K562 (cell line): ENCODE measurements around the gene ANKMY2. TPM values are rescaled to one million over a fixed set of nuclear protein-coding genes. Genes with fewer than 3 reads are reported as not detected.

ENCODE experiments used
- CBX5 ChIP-seq: IDR thresholded peaks from 2 replicates; pipeline ENCODE4 v1.6.1; 2014; ENCODE audit warnings: low read depth, borderline replicate concordance
- CSDE1 ChIP-seq, 2 experiments: fragments of 450-650 bp; IDR thresholded peaks; 2 replicates each; pipeline ENCODE4 v1.6.1; 2016; ENCODE audit warnings: mild to moderate bottlenecking in 1 of 2
- KLF10 ChIP-seq: fragments of 250-450 bp; sonication (Bioruptor Pico); IDR thresholded peaks from 2 replicates; pipeline ENCODE4 v1.6.1; 2021; ENCODE audit warnings: matching md5 sums
- LEF1 ChIP-seq: fragments of 450-650 bp; IDR thresholded peaks from 2 replicates; pipeline ENCODE4 v1.6.1; 2016; ENCODE audit warnings: mild to moderate bottlenecking
- NBN ChIP-seq: fragments of 450-650 bp; IDR thresholded peaks from 2 replicates; pipeline ENCODE4 v1.6.1; 2016; ENCODE audit warnings: low read depth, mild to moderate bottlenecking
- PTRF ChIP-seq: fragments of 450-650 bp; IDR thresholded peaks from 2 replicates; pipeline ENCODE4 v1.6.1; 2016; ENCODE audit warnings: mild to moderate bottlenecking, missing genetic modification characterization, missing compliant biosample characterization
- SNRNP70 ChIP-seq: fragments of 200-400 bp; formaldehyde crosslinking; optimal IDR thresholded peaks from 2 replicates; pipeline ENCODE3; 2017; ENCODE audit warnings: low read depth, low read length
- TCFL5 ChIP-seq: fragments of 250-450 bp; sonication (Bioruptor Pico); conservative IDR thresholded peaks from 2 replicates; pipeline ENCODE4 v1.6.1; 2021; ENCODE audit warnings: mild to moderate bottlenecking, moderate library complexity, matching md5 sums
- ZNF165 ChIP-seq: fragments of 250-450 bp; sonication (Bioruptor Pico); IDR thresholded peaks from 2 replicates; pipeline ENCODE4 v1.4.0; 2020; ENCODE audit warnings: borderline replicate concordance
- ZNF644 ChIP-seq: fragments of 200-800 bp; sonication (Bioruptor generic); IDR thresholded peaks from 2 replicates; pipeline ENCODE4 v1.6.1; 2016; ENCODE audit warnings: low read depth, missing genetic modification characterization, missing compliant biosample characterization
- ZNF695 ChIP-seq: fragments of 450-650 bp; formaldehyde crosslinking; IDR thresholded peaks from 2 replicates; pipeline ENCODE4 v1.4.0; 2020; ENCODE audit warnings: mild to moderate bottlenecking, moderate library complexity
- ZNF79 ChIP-seq: fragments of 250-450 bp; sonication (Bioruptor Pico); IDR thresholded peaks from 2 replicates; pipeline ENCODE4 v1.4.0; 2020; ENCODE audit warnings: low read depth, mild to moderate bottlenecking, moderate library complexity
- polyA plus RNA-seq, 8 experiments: library from polyadenylated mRNA; depleted of rRNA in 4 of 8; stranded (reverse) in 5 of 8; unstranded in 3 of 8; fragments of >200 nt; fragmentation: Nextera tagmentation in 2 of 8; fragmentation: Illumina TruSeq in 1 of 8; extraction: Ambion mirVana in 2 of 8; extraction: Trizol in 1 of 8; gene quantifications; 2 replicates each; pipeline versions ENCODE4 v1.2.1 to v1.2.3, GENCODE V29; 2011 to 2014; ENCODE audit warnings: inconsistent platforms in 1 of 8, missing spikeins in 1 of 8
- total RNA-seq, 7 experiments: library from RNA; depleted of rRNA in 6 of 7; stranded (reverse); fragments of >200 nt in 6 of 7; fragmentation: Illumina TruSeq in 2 of 7; extraction: Trizol in 2 of 7; gene quantifications; 2 replicates each; pipeline versions ENCODE4 v1.2.1 to v1.2.3, GENCODE V29; 2011 to 2021; ENCODE audit warnings: low replicate concordance in 1 of 7
- TF ChIP-seq, protein P1 (sequence below): fragments of 250-450 bp; sonication (Bioruptor Pico); IDR thresholded peaks from 2 replicates; pipeline ENCODE4 v1.8.0; 2021; ENCODE audit warnings: moderate library complexity, mild to moderate bottlenecking, inconsistent platforms
- TF ChIP-seq, protein P2 (sequence below): fragments of 250-450 bp; sonication (Bioruptor Pico); IDR thresholded peaks from 2 replicates; pipeline ENCODE4 v1.5.0; 2021; ENCODE audit warnings: mild to moderate bottlenecking, borderline replicate concordance
- TF ChIP-seq, protein P3 (sequence below): fragments of 250-450 bp; sonication (Bioruptor Pico); IDR thresholded peaks from 2 replicates; pipeline ENCODE4 v1.4.0; 2020
- TF ChIP-seq, protein P4 (sequence below): IDR thresholded peaks from 3 replicates; pipeline ENCODE4 v1.6.1; 2011; ENCODE audit warnings: borderline replicate concordance, mild to moderate bottlenecking, moderate library complexity; ENCODE audit not compliant: insufficient read length; ENCODE audit errors: extremely low read depth
- TF ChIP-seq, protein P5 (sequence below): sonication (generic); formaldehyde crosslinking; IDR thresholded peaks from 2 replicates; pipeline ENCODE4 v1.8.1; 2023; ENCODE audit warnings: mild to moderate bottlenecking, missing genetic modification reagents

Gene ANKMY2
- total and polyA plus RNA-seq, 9 of the 15 experiments (the other 6 are each of a cell fraction or from before 2014, with no cell fraction given), result 38.9 to 71.5 (median 48.8) TPM

DNA sequence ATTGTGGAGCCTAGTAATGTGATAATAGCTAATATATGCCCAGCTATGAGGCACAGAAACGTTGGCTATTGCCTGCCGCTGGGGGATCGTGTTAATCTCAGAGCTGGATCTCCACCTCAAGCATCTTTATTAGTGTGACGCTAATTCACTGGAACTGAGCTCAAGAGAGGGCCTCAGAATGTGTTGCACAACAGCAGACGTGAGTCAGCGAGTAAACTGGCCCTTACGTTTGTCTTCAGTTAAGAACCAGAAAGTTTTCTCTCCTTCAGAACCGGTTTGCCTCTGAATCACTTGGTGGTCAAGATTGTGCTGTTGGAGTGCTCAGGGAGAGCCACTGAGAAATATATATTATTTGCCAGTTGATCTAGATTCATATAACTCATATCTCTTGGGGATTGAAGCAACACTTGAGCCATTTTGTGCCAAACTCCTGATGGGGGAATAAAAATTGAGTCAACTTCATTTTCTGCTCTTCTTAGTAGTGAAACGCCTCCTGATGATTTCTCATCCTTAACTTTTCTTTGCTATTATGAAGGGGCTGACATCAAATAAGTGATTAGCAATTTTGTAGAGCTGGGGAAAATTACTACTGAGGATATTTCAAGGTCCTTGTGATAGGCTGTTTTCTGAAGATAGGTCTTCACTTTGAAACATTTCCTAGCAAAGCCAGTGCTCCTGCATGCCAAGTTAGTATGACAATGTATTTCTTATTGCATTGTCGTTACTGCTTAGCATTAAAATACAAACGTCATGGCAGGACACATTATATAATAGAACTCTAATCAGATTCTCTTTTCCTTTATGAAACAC lies 22.7 kb upstream of the ANKMY2 start (continued):
- TF ChIP-seq, protein P1, sequence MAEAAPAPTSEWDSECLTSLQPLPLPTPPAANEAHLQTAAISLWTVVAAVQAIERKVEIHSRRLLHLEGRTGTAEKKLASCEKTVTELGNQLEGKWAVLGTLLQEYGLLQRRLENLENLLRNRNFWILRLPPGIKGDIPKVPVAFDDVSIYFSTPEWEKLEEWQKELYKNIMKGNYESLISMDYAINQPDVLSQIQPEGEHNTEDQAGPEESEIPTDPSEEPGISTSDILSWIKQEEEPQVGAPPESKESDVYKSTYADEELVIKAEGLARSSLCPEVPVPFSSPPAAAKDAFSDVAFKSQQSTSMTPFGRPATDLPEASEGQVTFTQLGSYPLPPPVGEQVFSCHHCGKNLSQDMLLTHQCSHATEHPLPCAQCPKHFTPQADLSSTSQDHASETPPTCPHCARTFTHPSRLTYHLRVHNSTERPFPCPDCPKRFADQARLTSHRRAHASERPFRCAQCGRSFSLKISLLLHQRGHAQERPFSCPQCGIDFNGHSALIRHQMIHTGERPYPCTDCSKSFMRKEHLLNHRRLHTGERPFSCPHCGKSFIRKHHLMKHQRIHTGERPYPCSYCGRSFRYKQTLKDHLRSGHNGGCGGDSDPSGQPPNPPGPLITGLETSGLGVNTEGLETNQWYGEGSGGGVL (CRISPR knock-in tag), result peak; percentile 60; the same call in 1 of the 2 replicates
- TF ChIP-seq, protein P2, sequence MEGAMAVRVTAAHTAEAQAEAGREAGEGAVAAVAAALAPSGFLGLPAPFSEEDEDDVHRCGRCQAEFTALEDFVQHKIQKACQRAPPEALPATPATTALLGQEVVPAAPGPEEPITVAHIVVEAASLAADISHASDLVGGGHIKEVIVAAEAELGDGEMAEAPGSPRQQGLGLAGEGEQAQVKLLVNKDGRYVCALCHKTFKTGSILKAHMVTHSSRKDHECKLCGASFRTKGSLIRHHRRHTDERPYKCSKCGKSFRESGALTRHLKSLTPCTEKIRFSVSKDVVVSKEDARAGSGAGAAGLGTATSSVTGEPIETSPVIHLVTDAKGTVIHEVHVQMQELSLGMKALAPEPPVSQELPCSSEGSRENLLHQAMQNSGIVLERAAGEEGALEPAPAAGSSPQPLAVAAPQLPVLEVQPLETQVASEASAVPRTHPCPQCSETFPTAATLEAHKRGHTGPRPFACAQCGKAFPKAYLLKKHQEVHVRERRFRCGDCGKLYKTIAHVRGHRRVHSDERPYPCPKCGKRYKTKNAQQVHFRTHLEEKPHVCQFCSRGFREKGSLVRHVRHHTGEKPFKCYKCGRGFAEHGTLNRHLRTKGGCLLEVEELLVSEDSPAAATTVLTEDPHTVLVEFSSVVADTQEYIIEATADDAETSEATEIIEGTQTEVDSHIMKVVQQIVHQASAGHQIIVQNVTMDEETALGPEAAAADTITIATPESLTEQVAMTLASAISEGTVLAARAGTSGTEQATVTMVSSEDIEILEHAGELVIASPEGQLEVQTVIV (CRISPR knock-in tag), result no peak
- TF ChIP-seq CSDE1 (IDR thresholded peaks at IDR 0.05), result no peak
- no peak for TF ChIP-seq CBX5
- peak; percentile 58; the same call in 1 of the 2 replicates for TF ChIP-seq LEF1
- TF ChIP-seq, protein P3, sequence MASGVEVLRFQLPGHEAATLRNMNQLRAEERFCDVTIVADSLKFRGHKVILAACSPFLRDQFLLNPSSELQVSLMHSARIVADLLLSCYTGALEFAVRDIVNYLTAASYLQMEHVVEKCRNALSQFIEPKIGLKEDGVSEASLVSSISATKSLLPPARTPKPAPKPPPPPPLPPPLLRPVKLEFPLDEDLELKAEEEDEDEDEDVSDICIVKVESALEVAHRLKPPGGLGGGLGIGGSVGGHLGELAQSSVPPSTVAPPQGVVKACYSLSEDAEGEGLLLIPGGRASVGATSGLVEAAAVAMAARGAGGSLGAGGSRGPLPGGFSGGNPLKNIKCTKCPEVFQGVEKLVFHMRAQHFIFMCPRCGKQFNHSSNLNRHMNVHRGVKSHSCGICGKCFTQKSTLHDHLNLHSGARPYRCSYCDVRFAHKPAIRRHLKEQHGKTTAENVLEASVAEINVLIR (CRISPR knock-in tag), result 0 out of 2 replicates have a peak, but pooled peaks have one; percentile 38
- TF ChIP-seq, protein P4, sequence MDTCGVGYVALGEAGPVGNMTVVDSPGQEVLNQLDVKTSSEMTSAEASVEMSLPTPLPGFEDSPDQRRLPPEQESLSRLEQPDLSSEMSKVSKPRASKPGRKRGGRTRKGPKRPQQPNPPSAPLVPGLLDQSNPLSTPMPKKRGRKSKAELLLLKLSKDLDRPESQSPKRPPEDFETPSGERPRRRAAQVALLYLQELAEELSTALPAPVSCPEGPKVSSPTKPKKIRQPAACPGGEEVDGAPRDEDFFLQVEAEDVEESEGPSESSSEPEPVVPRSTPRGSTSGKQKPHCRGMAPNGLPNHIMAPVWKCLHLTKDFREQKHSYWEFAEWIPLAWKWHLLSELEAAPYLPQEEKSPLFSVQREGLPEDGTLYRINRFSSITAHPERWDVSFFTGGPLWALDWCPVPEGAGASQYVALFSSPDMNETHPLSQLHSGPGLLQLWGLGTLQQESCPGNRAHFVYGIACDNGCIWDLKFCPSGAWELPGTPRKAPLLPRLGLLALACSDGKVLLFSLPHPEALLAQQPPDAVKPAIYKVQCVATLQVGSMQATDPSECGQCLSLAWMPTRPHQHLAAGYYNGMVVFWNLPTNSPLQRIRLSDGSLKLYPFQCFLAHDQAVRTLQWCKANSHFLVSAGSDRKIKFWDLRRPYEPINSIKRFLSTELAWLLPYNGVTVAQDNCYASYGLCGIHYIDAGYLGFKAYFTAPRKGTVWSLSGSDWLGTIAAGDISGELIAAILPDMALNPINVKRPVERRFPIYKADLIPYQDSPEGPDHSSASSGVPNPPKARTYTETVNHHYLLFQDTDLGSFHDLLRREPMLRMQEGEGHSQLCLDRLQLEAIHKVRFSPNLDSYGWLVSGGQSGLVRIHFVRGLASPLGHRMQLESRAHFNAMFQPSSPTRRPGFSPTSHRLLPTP, result no peak
- TF ChIP-seq, protein P5, sequence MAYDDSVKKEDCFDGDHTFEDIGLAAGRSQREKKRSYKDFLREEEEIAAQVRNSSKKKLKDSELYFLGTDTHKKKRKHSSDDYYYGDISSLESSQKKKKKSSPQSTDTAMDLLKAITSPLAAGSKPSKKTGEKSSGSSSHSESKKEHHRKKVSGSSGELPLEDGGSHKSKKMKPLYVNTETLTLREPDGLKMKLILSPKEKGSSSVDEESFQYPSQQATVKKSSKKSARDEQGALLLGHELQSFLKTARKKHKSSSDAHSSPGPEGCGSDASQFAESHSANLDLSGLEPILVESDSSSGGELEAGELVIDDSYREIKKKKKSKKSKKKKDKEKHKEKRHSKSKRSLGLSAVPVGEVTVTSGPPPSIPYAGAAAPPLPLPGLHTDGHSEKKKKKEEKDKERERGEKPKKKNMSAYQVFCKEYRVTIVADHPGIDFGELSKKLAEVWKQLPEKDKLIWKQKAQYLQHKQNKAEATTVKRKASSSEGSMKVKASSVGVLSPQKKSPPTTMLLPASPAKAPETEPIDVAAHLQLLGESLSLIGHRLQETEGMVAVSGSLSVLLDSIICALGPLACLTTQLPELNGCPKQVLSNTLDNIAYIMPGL, result no peak
- TF ChIP-seq ZNF165 (CRISPR knock-in tag), result peak; percentile 86; the same call in 1 of the 2 replicates
- peak; percentile 63; the same call in 1 of the 2 replicates for TF ChIP-seq ZNF79 (CRISPR knock-in tag)
- peak; percentile 68; the same call in 1 of the 2 replicates for TF ChIP-seq NBN
- TF ChIP-seq ZNF644 (tag), result peak; percentile 93
- peak; percentile 92 for TF ChIP-seq PTRF (tag)
- no peak for TF ChIP-seq KLF10 (CRISPR knock-in tag)
- no peak; the same call in 1 of the 2 replicates for TF ChIP-seq TCFL5 (CRISPR knock-in tag)
- TF ChIP-seq SNRNP70, result no peak
- TF ChIP-seq ZNF695 (CRISPR knock-in tag), result no peak
